ENCODE data around the gene PCBP3. TPM values are rescaled to one million over a fixed set of nuclear protein-coding genes. Genes with fewer than 3 reads are reported as not detected.

Gene PCBP3
- total RNA-seq, 1 experiment from 2014 or later, result not detected

DNA sequence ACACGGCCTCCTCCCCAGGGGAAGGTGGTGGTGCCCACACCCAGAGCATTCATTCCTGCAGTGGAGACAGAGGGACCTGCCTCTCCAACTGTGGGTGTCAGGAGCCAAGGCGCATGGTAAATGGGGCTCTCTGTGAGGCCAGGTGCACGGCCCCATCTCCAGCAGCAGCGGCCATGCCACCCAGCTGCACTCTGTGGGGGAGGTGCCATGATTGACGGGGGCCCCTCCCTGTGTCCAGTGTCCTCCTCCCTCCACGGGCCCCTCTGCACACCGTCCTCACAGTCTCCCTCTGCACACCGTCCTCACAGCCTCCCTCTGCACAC, 254.5 kb downstream of the PCBP3 start:
- Histone ChIP-seq H3K27ac (ENCODE audit: low read length) (no peak overlapping the region), H3K36me3 (ENCODE audit: control insufficient read depth, insufficient read depth, low read length) (no peaks in the 10 kb centered on the region), H3K4me3 (ENCODE audit: low read depth in 2 of 2, low read length in 2 of 2) (no peak overlapping the region), H3K4me1 (ENCODE audit: control insufficient read depth, insufficient read depth, low read length) (no peaks in the 10 kb centered on the region), H3K9me3 (ENCODE audit: control insufficient read depth, insufficient read depth, low read depth, low read length) (no peaks in the 10 kb centered on the region), H3K27me3 (ENCODE audit: control insufficient read depth, insufficient read depth, low read length) (no peaks in the 10 kb centered on the region)
- intact Hi-C loops (cut with micrococcal nuclease; ENCODE audit: unreplicated experiment) (no loop called here), in situ Hi-C loops (cut with HindIII; ENCODE audit: low pct_unique_long_range_greater_than_20kb, low sequenced_read_pairs) (no loop called here)
- BruUV-seq (replicated peaks), result no TSS peak
- ATAC-seq (no peak), DNase-seq (ENCODE audit: low read depth, low spot score) (no peak)
- no peak for TF ChIP-seq SIN3A (IDR thresholded peaks at IDR 0.05; ENCODE audit: borderline replicate concordance, insufficient read depth, low read depth, low read length)
- no peak for TF ChIP-seq POLR2AphosphoS5 (IDR thresholded peaks at IDR 0.05; ENCODE audit: low read depth, low read length)
- TF ChIP-seq, protein P1, sequence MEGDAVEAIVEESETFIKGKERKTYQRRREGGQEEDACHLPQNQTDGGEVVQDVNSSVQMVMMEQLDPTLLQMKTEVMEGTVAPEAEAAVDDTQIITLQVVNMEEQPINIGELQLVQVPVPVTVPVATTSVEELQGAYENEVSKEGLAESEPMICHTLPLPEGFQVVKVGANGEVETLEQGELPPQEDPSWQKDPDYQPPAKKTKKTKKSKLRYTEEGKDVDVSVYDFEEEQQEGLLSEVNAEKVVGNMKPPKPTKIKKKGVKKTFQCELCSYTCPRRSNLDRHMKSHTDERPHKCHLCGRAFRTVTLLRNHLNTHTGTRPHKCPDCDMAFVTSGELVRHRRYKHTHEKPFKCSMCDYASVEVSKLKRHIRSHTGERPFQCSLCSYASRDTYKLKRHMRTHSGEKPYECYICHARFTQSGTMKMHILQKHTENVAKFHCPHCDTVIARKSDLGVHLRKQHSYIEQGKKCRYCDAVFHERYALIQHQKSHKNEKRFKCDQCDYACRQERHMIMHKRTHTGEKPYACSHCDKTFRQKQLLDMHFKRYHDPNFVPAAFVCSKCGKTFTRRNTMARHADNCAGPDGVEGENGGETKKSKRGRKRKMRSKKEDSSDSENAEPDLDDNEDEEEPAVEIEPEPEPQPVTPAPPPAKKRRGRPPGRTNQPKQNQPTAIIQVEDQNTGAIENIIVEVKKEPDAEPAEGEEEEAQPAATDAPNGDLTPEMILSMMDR (IDR thresholded peaks at IDR 0.05), result no peak
- TF ChIP-seq, protein P2, sequence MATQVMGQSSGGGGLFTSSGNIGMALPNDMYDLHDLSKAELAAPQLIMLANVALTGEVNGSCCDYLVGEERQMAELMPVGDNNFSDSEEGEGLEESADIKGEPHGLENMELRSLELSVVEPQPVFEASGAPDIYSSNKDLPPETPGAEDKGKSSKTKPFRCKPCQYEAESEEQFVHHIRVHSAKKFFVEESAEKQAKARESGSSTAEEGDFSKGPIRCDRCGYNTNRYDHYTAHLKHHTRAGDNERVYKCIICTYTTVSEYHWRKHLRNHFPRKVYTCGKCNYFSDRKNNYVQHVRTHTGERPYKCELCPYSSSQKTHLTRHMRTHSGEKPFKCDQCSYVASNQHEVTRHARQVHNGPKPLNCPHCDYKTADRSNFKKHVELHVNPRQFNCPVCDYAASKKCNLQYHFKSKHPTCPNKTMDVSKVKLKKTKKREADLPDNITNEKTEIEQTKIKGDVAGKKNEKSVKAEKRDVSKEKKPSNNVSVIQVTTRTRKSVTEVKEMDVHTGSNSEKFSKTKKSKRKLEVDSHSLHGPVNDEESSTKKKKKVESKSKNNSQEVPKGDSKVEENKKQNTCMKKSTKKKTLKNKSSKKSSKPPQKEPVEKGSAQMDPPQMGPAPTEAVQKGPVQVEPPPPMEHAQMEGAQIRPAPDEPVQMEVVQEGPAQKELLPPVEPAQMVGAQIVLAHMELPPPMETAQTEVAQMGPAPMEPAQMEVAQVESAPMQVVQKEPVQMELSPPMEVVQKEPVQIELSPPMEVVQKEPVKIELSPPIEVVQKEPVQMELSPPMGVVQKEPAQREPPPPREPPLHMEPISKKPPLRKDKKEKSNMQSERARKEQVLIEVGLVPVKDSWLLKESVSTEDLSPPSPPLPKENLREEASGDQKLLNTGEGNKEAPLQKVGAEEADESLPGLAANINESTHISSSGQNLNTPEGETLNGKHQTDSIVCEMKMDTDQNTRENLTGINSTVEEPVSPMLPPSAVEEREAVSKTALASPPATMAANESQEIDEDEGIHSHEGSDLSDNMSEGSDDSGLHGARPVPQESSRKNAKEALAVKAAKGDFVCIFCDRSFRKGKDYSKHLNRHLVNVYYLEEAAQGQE (IDR thresholded peaks at IDR 0.05; ENCODE audit: insufficient read depth in 1 of 2, low read depth in 2 of 2, low read length in 1 of 2), result no peak
- no peak for TF ChIP-seq TCF7L2 (IDR thresholded peaks at IDR 0.05; ENCODE audit: low read depth, low read length)
- CTCF ChIA-PET, result no interaction called here
- POLR2A ChIA-PET, result no interaction called here

DNA sequence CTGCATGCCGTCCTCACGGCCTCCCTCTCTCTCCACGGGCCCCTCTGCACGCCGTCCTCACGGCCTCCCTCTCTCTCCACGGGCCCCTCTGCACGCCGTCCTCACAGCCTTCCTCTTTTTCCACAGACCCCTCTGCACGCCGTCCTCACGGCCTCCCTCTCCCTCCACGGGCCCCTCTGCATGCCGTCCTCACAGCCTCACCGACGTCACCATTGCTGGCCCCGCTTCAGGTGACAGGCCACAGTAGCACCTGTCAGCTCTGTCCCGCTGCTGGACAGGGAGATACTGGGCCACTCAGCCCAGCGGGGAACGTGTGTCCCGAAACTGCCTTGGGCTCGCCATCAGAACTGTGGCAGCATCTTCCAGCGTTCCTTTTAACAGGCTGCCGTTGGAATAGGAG, 255.3 kb downstream of the PCBP3 start:
- CTCF ChIA-PET, result no interaction called here
- TF ChIP-seq POLR2AphosphoS5 (IDR thresholded peaks at IDR 0.05; ENCODE audit: low read depth, low read length) (no peak), SIN3A (IDR thresholded peaks at IDR 0.05; ENCODE audit: borderline replicate concordance, insufficient read depth, low read depth, low read length) (no peak), TCF7L2 (IDR thresholded peaks at IDR 0.05; ENCODE audit: low read depth, low read length) (no peak)
- TF ChIP-seq, protein P2 (IDR thresholded peaks at IDR 0.05; ENCODE audit: insufficient read depth in 1 of 2, low read depth in 2 of 2, low read length in 1 of 2), result no peak
- TF ChIP-seq, protein P1 (IDR thresholded peaks at IDR 0.05), result no peak
- POLR2A ChIA-PET, result no interaction called here
- H3K36me3 ChIP-seq (ENCODE audit: control insufficient read depth, insufficient read depth, low read length), result no peaks in the 10 kb centered on the region
- no peak overlapping the region for H3K27ac ChIP-seq (ENCODE audit: low read length)
- intact Hi-C loops (cut with micrococcal nuclease; ENCODE audit: unreplicated experiment), result no loop called here
- BruUV-seq (replicated peaks), result no TSS peak
- DNase-seq (ENCODE audit: low read depth, low spot score), result no peak
- no peaks in the 10 kb centered on the region for H3K9me3 ChIP-seq (ENCODE audit: control insufficient read depth, insufficient read depth, low read depth, low read length)
- ATAC-seq, result no peak
- in situ Hi-C loops (cut with HindIII; ENCODE audit: low pct_unique_long_range_greater_than_20kb, low sequenced_read_pairs), result no loop called here
- H3K27me3 ChIP-seq (ENCODE audit: control insufficient read depth, insufficient read depth, low read length), result no peaks in the 10 kb centered on the region
- H3K4me1 ChIP-seq (ENCODE audit: control insufficient read depth, insufficient read depth, low read length), result no peaks in the 10 kb centered on the region
- H3K4me3 ChIP-seq (ENCODE audit: low read depth in 2 of 2, low read length in 2 of 2), result no peak overlapping the region

All from Panc1 (cell line).